K562 treated with DMSO at 1 percent for 24 hours (cell line): ENCODE measurements around the gene TBATA. TPM values are rescaled to one million over a fixed set of nuclear protein-coding genes. Genes with fewer than 3 reads are reported as not detected.

ENCODE experiments used
- total RNA-seq: library from RNA; unstranded; fragments of 300-600 nt; gene quantifications from 2 replicates; pipeline ENCODE4 v1.2.3, GENCODE V29; 2022; ENCODE audit warnings: low read depth; ENCODE audit not compliant: insufficient read depth

The TBATA gene
- not detected in 2 replicates for total RNA-seq

GRCh38 chr10:70785190-70785589 lies at the start of gene TBATA:
TSS of gene TBATA (minus strand) at chr10:70785377. CDS start at chr10:70783379, 1,998 bp downstream.

GRCh38 chr10:70815504-70816219 lies 30.5 kb upstream of the TBATA start, which contains the start of gene SGPL1:
TSS of gene SGPL1 (plus strand) at chr10:70815948. CDS start at chr10:70816854, 906 bp downstream.

Other genes with a start within 250 kb of the TBATA start
- gene PRF1, start 182.6 kb downstream of the TBATA start, total RNA-seq = 6.8 and 8.3 TPM in 2 replicates
- 37.5 and 50.6 TPM in 2 replicates for gene ADAMTS14, start 112.9 kb downstream of the TBATA start, total RNA-seq
- 11.1 and 14.7 TPM in 2 replicates for gene SGPL1, start 30.6 kb upstream of the TBATA start, total RNA-seq
- gene PCBD1, start 103.2 kb upstream of the TBATA start, total RNA-seq = 83.4 and 89.5 TPM in 2 replicates